KG1 (cell line): ENCODE results near the gene HMGCS2.

ENCODE experiments used
- DNase-seq: peaks from one replicate; lab custom pipeline; 2025; lab: John Stamatoyannopoulos, UW

HMGCS2 gene

GRCh38 chr1:119758584-119758983 is 10.1 kb downstream of the HMGCS2 start:
- DNase-seq: no peak

GRCh38 chr1:119752592-119752991 is 16.1 kb downstream of the HMGCS2 start:
- DNase-seq: no peak

- no peak for DNase-seq
Observed at GRCh38 chr1:119748040-119748439, 20.7 kb downstream of the HMGCS2 start.

- DNase-seq: no peak
Observed at GRCh38 chr1:119747451-119747850, 21.3 kb downstream of the HMGCS2 start.

- no peak for DNase-seq
Observed at GRCh38 chr1:119745034-119745433, 23.7 kb downstream of the HMGCS2 start.

GRCh38 chr1:119744598-119744942 is 24.1 kb downstream of the HMGCS2 start:
- DNase-seq: no peak

- DNase-seq: no peak
Observed at GRCh38 chr1:119743776-119744597, 24.7 kb downstream of the HMGCS2 start.

GRCh38 chr1:119743308-119743707 is 25.4 kb downstream of the HMGCS2 start:
- no peak for DNase-seq

GRCh38 chr1:119742677-119743076 is 26.0 kb downstream of the HMGCS2 start:
- DNase-seq: no peak

GRCh38 chr1:119742202-119742601 is 26.5 kb downstream of the HMGCS2 start:
- DNase-seq: no peak

- no peak for DNase-seq
Observed at GRCh38 chr1:119740896-119741780, 27.6 kb downstream of the HMGCS2 start.

GRCh38 chr1:119740261-119740660 is 28.4 kb downstream of the HMGCS2 start:
- no peak for DNase-seq

GRCh38 chr1:119739150-119739549 is 29.6 kb downstream of the HMGCS2 start:
- no peak for DNase-seq

GRCh38 chr1:119738100-119738720 is 30.5 kb downstream of the HMGCS2 start:
- no peak for DNase-seq

GRCh38 chr1:119737040-119737682 is 31.5 kb downstream of the HMGCS2 start:
- no peak for DNase-seq

- no peak for DNase-seq
Observed at GRCh38 chr1:119736649-119737039, 32.1 kb downstream of the HMGCS2 start.

GRCh38 chr1:119735217-119735616 is 33.5 kb downstream of the HMGCS2 start:
- no peak for DNase-seq

GRCh38 chr1:119733754-119734153 is 35.0 kb downstream of the HMGCS2 start:
- DNase-seq: no peak

- DNase-seq: no peak
Observed at GRCh38 chr1:119732465-119733168, 36.1 kb downstream of the HMGCS2 start.

- no peak for DNase-seq
Observed at GRCh38 chr1:119731741-119732430, 36.8 kb downstream of the HMGCS2 start.

- no peak for DNase-seq
Observed at GRCh38 chr1:119731060-119731459, 37.6 kb downstream of the HMGCS2 start.
